HG03280 (cell line): ENCODE measurements around the gene WNT3A.

Source experiments
- ATAC-seq: cut with Tn5 transposase; IDR thresholded peaks from one replicate; pipeline ENCODE4 v1.9.1; 2021; ENCODE audit warnings: mild to moderate bottlenecking, moderate library complexity; ENCODE audit not compliant: unreplicated experiment

WNT3A gene

GRCh38 chr1:227999056-227999930 lies 7.5 kb upstream of the WNT3A start:
- peak; percentile 79 for ATAC-seq

DNA sequence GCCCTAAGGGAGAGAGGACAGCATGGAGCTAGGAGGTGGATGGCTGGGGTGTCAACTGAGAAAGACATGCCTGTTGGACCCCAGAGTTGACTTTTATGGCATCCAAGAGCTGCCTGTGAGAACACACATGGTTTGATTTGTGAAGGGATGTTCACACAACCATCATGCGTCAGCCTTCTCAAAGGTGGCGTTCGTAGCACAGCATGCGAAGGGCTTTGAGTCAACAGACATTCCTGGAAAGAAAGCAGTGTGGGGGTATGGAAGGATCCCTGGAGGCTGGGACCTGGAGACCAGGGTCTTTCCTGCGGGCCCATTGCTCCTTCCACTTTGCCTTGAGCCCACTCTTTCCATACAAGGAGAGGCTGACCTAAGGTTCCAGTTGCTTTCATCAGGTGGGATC lies 6.4 kb upstream of the WNT3A start:
- ATAC-seq, result no peak

- ATAC-seq, result no peak
Measured at GRCh38 chr1:228000836-228001563, 5.8 kb upstream of the WNT3A start.

GRCh38 chr1:228001738-228002535 lies 4.9 kb upstream of the WNT3A start:
- no peak for ATAC-seq

- ATAC-seq, result no peak
Measured at GRCh38 chr1:228002792-228003191, 4.0 kb upstream of the WNT3A start.

DNA sequence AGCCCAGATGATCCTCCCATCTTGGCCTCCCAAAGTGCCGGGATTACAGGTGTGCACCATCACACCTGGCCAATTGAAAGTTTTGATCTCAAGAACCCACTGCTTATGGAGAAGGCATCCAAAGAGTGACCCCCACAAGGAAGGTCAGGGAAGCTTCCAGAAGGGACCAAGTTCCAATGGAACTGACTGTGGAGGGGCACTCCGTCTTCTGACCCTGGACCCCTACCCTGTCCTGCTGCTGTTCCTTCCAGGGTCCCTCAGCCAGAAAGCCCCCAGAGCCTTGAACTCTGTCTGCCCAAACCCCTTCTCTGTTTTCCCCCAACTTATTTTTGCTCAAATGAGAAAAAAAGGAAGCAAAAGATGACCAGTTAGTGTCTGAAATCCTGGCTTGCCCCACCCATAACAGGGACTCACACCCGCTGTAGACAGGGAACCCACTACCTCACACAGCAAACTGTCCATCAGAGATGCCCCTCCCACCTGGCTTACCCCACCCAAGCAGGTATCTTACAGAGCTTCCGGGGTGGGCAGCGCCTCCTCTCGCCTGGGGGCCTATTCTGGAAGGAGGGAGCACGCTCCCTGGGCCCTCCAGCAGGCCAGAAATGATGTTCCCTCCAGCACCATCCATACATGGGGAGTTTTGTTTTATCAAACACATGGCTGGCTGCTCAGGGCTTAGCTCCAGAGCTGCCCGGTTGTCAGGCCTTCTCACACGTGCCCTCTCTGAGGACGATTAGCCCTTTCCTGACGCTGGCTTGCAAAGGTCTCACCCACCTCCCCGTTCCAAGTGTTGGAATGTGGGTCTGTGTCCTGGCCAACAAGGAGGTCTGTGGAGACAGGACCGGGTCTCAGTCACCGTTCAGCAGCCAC lies 3.1 kb upstream of the WNT3A start:
- ATAC-seq, result no peak

DNA sequence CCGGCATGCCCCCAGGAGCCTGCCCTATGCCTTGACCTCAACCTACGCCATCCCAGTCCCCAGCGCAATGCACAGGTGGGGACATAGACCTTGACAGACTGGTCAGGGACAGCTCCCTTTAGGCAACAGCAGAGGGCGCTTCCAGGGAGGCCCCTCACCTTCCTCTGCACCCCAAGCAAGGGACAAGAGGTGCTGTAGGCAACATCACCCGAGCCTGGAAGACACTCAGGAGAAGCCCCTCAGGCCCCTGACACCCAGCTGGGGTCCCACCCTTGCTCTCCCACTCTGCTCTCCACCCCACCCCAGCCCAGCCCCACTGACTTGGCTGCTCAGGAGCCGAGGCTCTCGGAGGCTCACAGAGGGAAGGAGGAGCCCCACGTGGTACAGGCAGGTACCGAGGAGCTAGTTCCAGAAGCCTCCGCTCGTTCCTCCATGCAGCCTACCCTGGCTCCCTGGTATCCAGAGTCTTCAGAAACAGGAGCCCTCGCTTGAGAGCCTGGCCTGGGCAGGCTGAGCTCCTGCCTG lies 2.4 kb upstream of the WNT3A start:
- ATAC-seq, result no peak

DNA sequence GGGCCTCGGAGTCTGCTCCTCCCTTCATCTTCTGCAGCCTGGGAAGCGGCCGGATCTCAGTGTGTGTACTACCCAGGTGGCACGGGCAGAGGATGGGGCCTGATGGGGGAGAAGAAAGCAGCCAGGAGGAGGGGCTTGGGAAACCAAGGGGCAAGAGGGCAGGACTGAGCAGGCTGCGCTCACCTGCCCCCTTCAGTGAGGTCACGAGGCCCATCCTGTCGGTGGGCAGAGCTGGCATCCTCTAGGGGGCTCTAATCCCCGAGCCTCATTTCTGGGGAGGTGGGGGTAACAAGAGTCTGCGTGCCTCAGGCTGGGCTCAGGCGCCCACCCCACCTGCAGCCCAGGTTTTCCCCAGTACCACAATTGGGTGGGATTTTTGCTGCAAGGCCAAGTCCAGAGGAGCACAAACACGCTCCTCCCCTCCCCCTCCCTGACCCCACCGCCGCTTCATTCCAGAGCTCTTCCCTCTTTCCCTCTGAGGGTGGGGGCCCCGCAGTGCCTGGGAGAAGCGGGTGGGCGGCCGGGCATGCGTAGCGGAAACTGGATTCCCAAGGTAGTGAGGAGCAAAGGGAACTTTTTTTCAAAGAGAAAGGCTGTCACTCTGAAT lies 1.8 kb upstream of the WNT3A start:
- no peak for ATAC-seq

GRCh38 chr1:228005511-228006033 lies 1.2 kb upstream of the WNT3A start:
- ATAC-seq, result no peak

- ATAC-seq, result no peak
Measured at GRCh38 chr1:228006034-228006785, 588 bp upstream of the WNT3A start.

GRCh38 chr1:228007049-228007800 lies 427 bp downstream of the WNT3A start:
- ATAC-seq, result no peak

GRCh38 chr1:228007801-228008341 lies 1.1 kb downstream of the WNT3A start:
- ATAC-seq, result no peak

DNA sequence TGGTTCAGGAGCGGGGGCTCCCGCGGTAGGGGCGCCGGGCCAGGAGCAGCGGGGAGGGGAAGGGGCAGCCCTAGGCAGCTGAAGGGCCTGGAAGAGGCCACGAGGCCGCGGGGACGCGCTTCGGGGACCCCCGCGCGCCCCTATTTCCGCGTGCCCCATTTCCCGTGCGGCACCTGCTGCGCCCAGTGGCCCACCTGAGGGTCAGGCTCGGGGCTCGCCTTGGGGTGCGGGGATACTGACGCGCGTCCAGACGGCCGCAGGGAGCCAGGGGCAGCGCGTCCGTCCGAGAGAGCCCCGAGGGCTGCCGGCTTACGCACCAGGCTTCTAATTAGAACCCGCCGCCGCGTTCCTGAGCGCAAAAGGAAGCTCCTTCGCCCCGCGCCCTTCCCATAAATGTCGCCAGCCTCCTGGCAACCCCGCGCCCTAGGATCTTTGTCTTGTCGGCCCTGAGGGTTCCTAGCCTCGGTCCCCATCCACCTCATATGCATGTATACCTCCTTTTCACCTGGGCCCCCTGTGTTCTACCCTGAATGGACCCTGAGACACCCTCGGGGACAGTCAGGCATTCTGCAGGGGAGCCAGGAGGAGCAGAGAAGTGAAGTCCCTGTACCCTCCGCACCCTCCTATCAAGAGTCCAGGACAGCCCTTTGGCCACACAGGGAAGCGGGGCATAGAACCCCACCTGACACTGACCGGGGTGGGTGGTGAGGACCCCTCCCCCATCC lies 1.8 kb downstream of the WNT3A start:
- ATAC-seq, result no peak

DNA sequence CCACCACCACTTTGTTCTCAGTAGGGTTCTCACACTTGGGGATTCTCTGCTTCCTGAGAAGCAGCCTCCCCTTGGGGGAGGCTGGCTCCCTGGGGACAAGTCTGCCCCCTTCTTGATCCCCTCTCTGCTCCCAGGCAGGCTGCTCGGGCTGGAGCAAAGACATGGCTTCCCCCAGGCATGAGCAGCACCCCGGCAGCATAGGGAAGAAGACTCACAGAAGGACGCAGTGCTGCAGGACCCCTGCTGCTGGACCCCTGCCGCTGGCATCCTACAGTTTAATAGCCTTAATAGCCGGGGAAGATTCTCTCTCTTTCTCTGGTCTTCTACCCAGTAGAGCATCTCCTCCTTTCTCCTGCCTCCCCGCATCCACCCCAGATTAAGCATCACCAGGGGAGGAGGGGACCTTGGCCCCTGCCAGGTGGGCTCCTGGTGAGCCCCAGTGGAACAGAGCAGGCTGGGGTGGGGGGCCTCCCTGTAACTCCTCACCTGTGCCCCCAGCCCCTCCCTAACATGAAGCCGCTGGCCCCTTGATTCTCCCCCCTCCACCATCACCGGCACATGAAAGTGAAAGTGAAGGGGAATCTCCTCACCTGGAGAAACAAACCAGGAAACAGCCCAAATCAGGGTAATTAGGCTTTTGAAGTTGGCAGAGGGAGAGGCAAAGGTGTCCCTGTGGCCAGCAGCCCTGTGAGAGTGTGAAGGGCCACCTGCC lies 2.5 kb downstream of the WNT3A start:
- no peak for ATAC-seq

DNA sequence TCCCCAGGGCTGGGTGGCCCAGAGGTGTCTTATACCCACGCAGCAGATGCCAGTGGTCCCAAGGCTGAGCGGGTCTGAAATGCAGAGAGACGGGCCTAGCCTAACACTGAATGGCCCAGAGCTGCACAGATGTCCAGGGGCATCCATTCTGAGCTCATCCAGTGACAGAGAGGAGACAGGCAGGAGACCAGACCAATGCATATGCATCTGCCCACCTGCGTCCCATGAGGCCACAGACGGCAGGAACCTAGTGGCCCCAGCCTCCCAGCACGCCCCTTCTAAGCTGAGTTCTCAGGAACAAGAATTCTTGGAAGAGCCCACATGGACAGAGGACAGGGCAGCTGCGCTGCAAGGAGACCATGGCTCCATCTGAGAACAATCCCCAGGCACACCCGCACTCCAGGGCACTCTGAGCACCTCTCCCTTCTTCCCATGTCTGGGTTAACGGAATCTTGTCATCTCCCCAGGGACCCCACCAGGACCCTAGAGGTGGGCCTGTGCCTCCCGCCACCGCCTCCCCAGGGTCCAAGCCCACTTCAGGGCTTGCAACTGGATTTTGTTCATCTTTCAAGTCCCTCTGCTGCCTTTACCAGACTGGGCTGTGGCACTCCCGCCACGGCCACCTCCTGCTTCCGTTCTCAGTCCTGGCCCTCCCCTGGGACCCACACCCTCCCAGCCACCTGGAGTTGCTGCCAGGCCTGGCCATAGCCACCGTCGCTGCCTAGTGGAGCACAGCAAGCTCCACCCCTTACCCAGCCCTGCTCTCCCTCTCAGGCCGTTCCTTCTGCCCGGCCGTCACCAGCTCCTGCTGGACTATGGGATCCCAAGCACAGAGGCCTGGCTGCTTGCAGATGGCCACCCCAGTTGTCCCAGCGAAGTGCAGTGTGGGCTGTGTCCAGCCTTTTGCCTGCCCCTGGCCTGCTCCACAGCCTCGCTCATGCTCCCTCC lies 3.3 kb downstream of the WNT3A start:
- ATAC-seq, result no peak
